Skeletal muscle cell (primary cell): ENCODE measurements around the gene ZNF576.
"Not testable (repeated sequence)": the region's sequence is repeated elsewhere in the genome, so short reads cannot be mapped to it uniquely, and the experiment has no call there.

Experiments
- DNase-seq: peaks from one replicate; pipeline ENCODE4 v3.0.0-alpha.2; 2010; ENCODE audit warnings: low read depth
- H3K4me3 ChIP-seq: 2 replicates; pipeline ENCODE4 v1.5.1; 2011; ENCODE audit warnings: low read depth, mild to moderate bottlenecking, control low read depth, low read length, moderate library complexity

The ZNF576 gene

DNA sequence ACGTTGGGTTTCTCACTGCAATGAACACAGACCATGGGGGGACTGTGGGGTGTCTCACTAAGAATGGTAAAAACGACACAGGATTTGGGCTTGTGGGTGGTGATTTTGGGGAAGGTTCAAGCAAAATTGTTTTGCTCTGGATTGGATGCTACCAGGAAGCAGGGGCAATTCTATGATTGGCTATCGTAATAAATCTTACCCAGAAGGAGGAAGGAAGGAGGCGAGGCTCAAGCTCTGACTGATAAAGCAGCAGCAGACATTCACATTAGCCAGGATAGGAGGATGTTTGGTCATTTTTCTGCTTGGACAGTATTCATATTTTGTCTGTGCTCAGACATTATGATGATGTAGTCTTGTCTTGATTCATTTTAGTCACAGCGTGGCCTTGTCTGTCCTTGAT lies 1.5 kb downstream of the ZNF576 start:
- DNase-seq, result no peak
- H3K4me3 ChIP-seq, result peak overlapping the region; percentile 65

DNA sequence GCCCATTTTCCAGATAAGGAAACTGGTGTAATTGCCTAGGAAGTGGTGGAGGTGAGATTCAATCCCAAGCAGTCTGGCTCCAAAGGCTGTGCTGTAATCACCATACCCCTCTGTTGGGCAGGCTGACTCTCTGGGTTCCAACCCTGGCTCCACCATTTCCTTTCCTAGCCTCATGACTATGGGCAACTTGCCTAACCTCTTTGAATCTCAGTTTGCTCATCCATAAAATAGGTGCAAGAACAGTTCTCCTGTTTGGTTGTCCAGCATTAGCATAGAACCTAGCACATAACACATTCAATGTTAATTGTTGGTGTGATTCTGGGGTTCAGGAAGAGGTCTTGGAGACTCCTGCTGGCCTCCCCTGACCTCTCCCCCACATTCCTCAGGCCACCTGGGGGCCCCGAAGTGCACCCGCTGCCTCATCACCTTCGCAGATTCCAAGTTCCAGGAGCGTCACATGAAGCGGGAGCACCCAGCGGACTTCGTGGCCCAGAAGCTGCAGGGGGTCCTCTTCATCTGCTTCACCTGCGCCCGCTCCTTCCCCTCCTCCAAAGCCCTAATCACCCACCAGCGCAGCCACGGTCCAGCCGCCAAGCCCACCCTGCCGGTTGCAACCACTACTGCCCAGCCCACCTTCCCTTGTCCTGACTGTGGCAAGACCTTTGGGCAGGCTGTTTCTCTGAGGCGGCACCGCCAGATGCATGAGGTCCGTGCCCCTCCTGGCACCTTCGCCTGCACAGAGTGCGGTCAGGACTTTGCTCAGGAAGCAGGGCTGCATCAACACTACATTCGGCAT lies 2.2 kb downstream of the ZNF576 start:
- H3K4me3 ChIP-seq, result no peak overlapping the region
- DNase-seq, result no peak

DNA sequence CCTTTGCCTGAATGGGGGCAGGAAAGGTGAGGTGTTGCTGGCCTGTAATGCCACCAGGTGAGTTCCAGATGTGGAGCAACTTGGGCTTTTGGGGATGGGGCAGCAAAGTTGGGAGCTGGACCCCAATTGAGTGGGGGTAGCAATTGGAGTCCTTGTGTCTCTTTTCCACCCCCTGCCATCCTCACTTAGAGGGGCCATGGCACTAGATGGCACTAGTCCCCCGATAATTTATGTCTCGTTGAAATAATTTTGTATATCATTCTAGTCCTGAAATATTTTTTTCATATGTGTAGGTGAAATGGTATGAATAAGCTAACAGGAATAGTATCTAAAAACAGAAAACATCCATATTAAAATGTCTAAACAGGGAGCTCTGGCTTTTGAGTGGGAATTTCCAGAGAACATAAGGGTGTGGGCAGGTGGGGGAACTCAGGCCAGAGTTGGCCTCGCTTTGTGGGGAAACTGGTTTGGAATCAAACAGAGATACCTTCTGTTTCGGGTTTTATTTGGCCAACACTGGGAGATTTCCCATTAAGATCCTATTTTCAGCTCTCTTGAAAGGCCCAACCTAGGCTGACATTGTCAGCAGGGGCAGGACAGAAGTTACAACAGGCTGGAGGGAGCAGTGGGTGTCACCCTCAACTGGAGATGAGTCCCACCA lies 3.4 kb downstream of the ZNF576 start:
- no peak for DNase-seq
- no peak overlapping the region for H3K4me3 ChIP-seq

DNA sequence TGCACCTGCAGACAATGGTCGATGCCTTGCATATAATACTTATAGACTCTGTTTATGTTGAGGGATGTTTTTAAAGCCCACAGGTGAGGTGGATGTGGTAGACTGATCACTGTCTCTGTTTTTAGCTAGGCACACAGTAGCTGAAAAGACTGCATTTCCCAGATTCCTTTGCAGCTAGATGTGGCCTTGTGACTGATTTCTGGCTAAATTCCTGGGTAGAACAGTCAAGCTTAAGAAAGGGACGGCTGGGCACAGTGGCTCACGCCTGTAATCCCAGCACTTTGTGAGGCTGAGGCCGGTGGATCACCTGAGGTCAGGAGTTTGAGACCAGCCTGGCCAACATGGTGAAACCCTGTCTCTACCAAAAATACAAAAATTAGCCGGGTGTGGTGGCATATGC lies 3.9 kb downstream of the ZNF576 start:
- H3K4me3 ChIP-seq, DNase-seq: not testable (repeated sequence)

DNA sequence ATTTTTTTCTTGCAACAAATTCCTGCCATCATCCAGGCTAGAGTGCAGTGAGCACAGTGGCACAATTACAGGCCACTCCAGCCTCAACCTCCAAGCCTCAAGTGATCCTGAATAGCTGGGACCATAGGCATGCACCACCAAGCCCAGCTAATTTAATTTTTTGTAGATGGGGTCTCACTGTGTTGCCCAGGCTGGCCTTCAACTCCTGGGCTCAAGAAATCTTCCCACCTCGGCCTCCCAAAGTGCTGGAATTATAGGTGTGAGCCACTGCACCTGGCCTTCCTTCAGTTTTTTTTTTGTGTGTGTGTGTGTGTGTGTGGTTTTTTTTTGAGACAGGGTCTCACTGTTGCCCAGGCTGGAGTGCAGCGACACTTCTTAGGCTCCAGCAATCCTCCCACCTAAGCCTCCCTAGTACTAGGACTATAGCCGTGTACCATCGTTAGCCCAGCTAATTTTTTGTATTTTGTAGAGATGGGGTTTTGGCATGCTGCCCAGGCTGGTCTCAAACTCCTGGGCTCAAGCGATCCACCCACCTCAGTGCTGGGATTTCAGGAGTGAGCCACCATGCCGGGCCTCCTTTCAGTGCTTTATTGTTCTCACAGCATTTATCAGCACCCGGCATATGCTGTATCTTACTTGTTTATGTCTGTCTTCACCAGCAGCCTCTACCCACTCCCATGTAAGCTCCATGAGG lies 9.6 kb downstream of the ZNF576 start:
- no peak overlapping the region for H3K4me3 ChIP-seq
- DNase-seq, result no peak

DNA sequence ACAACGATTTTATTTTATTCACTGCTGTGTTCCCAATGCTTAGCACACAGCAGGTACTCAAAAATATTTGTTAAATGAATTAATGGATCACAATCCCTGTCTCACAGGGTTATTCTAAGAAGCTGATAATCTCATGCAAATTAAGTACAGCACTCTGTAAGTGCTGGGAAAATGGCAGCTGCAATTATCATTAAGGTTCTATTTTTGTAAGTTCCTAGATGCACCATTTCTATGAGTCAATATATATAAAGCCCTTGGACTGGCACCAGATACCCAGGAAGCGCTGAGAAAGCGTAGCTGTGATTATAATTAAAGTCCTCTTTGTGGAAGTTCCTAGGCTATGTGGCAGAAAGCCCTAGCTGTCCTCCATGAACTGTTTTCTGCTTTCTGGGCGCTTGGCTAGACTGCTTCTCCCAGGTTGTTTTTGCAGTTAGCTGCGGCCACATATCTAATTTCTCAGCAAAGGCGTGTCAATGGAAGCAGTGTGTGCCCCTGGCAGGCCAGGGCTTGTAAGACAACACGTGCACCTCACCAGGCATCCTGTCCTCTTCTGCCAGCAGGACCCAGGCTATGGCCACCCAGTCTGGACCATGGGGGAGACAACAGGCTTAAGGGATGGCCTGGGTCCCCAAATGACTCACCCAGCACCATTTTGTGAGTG lies 10.3 kb downstream of the ZNF576 start:
- no peak for DNase-seq
- no peak overlapping the region for H3K4me3 ChIP-seq

DNA sequence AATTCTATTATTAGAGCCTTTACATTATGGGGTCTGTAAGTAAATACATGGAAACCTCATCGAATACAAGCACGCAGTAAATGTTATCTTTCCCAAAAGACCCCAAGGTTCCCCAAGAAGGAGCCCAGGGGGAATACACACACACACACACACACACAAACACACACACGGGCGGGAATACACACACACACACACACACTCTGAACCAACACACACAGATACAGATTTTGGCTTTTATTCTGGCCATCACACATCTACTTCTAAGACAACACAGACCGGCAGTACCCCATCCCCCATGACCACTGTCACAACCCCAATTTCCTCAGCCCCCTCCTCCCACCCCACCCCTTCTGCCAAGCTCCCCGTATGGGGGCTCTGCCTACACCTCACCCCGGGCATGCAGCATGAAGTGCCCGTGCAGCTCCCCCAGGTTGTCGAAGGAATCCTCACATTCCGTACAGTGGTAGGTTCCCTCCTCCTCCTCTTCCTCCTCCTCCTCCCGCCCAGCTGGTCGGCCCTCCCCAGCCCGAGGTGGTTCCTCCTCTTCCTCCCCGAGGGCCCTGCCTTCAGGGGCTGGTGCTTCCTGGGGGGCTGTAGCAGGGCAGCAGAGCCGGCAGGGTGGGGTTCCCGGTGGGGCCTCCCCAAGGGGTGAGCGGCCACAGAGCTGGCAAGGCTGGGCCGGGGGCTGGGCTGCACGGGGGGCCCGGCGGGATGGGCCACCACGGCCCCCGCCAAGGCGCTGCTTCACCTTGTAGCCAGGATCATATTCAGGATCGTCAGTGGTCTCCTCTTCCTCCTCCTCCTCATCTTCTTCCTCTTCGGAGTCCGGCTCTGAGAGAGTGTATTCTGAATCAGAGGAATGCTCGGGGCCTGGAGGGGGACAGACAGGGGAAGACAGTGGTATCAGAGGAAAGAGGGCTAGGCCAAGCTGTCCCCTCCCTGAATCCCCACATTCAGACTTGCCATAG lies 11.1 kb downstream of the ZNF576 start:
- no peak overlapping the region for H3K4me3 ChIP-seq

DNA sequence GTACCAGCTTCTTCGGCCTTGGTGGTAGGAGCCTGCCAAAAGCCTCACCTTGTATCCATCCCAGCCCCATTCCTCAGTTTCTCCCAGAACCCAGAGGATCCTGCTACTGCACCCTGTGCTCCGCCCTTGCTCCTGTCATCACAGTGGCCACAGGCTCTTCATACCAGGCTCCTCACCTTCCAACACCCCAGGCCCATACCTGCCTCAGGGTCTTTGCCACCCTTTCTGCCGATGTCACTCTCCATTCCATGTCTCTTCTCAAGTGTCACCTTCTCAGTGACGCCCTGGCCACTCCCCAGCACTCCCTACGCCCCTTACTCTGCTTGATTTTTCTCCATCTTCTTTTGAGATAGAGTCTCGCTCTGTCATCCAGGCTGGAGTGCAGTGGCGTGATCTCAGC lies 13.5 kb downstream of the ZNF576 start:
- DNase-seq, result no peak
- H3K4me3 ChIP-seq, result no peak overlapping the region

More for the DNA sequence above, 11.1 kb downstream of the ZNF576 start:
- no peak for DNase-seq

DNA sequence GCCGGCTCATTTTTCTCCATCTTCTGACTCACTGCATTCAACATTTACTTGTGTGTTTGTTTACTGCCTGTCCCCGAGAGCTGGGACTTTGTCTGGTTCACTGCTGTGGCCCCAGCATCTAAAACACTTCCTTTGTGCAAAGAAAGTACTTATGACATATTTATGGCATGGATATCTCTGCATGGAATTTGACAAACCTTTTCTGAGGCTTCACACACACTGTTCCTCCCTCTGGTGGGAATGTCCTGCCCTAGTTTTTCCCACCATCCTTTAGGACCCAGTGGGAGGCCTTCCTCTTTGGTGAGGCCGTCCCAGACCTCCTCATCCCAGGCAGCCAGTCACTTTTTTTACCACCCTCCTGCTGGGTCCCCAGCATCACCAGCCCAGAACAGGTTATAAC lies 14.1 kb downstream of the ZNF576 start:
- DNase-seq, result no peak
- no peak overlapping the region for H3K4me3 ChIP-seq

DNA sequence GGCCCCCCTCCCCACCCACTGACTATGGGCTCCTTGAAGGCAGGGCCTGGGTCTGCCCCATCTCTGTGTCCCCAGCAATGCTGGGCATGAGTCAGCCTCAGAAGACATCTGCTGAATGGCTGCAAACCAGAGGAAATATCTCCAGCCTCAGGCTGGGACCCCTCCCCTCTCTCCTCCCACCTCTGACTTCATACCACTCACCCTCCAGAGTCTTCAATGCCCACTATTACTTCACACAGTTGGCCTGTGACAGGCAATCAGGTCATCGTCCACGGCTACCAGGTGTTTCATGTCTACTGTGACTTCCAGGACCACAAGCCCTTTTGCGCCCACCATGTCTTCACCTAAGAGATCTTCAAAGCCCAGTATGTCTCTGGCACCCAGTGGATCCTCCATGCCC lies 15.4 kb downstream of the ZNF576 start, which contains the start of gene SRRM5:
Gene SRRM5 (plus strand): TSS at position 301 of the 400 bp plus-strand sequence. CDS start 34 bp downstream, at position 335.
- no peak within 1 kb of the TSS for H3K4me3 ChIP-seq
- no peak for DNase-seq

DNA sequence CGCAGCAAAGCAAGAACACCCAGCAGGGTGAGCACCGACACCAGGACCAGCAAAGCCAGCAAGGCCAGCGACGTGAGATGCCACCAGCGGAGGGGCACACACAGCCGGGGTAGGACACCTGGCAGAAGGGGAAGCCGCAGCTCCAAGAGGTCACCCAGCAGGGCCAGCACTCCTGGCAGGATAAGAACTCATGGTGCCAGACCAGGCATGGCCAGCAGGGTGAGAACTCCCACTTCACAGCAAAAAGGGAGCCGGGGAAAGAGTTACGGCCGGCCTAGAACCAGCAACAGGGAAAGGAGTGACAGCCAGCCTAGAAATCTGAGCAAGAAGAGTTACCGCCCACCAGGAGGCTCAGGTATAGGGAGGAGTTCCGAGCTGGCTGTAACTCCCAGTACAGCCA lies 16.0 kb downstream of the ZNF576 start:
- H3K4me3 ChIP-seq, result no peak overlapping the region
- no peak for DNase-seq

DNA sequence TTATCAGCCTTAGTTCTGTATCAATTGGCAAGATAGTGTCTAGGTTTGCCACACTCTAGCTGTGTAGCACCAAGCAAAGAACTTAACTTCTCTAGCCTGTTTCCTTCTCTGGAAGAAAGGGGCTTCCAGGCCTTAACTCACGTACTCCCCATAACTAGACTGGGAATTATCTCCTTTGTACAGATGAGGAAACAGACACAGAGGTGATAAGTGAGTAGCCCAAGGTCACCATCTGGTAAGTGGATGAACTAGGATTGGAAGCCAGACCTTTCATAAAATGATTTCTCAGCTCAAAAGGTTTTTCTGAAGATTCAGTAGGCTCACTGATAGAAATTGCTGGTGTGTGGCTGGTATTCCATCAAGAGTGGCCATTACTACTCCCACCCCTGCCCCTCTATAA lies 19.9 kb downstream of the ZNF576 start:
- H3K4me3 ChIP-seq, result no peak overlapping the region
- no peak for DNase-seq

DNA sequence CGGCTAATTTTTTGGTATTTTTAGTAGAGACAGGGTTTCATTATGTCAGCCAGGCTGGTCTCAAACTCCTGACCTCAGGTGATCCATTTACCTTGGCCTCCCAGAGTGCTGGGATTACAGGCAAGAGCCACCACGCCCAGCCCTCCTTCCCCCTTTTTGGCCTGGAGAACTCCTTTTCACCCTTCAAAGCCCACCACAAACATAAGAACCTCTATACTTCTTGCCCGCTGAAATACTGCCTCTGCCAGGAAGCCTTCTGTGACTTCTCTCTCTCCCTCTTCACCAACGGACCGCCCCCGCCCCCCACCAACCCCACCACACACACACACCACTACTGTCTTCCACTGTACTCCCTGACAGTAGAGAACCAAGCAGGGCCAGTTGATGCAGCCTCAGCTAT lies 20.6 kb downstream of the ZNF576 start:
- DNase-seq, result no peak
- no peak overlapping the region for H3K4me3 ChIP-seq

DNA sequence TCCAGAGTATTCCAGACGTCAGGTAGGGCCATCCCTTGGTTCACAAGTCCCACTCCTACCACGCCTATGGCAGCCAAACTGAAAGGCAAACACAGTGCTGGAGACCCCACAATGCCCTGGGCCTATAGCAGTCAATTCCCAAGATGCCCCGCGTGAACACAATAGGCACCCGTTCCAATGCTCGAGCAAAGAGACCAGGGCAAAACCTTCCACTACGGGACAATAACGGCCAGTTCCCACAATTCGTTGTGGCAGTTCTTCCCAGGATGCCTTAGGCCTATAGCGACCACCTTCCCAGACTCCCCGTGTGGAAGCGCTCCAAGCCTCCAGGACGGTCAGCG lies 22.5 kb downstream of the ZNF576 start:
- no peak for DNase-seq
- H3K4me3 ChIP-seq, result peak overlapping the region; percentile 71

DNA sequence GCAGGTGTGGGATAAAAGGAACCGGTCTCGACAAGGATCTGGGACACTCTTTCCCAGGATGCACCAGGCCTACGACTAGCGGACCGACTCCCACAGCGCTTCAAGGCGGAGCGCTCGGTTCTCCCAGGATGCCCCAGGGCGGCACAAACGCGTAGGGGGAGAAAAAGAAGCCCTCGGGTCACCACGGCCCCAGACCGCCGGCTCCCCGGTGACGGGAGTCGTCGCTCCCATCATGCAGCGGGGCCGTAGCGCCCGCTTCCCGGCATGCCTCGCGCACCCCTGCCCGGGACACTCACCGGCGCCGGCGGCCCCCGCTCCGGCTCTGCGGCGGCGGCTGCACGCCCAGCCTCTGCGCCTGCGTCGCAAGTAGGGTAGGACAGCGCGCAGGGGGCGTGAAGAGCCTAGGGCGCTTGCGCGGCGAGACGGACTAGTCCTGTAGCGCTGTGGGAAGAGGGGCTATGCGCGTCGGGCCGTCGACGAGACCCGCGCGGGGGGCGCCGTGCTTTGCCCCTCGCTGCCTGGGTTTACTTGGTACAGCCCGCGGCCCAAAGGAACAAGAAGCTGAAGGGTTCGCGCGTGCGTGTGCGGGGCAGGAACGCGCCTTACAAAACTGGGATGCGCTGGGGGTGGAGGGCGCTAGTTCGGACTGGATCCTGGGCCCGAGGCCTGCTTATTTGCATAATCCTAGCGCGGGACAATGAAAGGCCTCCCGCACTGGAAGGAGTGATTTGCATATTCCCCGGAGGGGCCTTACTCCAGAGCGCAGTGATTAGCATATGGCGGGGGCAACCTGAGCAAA lies 23.1 kb downstream of the ZNF576 start, which contains the start of gene ZNF428:
Gene ZNF428 (minus strand): TSS at position 368 of the 799 bp plus-strand sequence. CDS start 5,325 bp downstream, outside the sequence.
- DNase-seq, result peak; percentile 70
- peak within 1 kb of the TSS; percentile 71 for H3K4me3 ChIP-seq

DNA sequence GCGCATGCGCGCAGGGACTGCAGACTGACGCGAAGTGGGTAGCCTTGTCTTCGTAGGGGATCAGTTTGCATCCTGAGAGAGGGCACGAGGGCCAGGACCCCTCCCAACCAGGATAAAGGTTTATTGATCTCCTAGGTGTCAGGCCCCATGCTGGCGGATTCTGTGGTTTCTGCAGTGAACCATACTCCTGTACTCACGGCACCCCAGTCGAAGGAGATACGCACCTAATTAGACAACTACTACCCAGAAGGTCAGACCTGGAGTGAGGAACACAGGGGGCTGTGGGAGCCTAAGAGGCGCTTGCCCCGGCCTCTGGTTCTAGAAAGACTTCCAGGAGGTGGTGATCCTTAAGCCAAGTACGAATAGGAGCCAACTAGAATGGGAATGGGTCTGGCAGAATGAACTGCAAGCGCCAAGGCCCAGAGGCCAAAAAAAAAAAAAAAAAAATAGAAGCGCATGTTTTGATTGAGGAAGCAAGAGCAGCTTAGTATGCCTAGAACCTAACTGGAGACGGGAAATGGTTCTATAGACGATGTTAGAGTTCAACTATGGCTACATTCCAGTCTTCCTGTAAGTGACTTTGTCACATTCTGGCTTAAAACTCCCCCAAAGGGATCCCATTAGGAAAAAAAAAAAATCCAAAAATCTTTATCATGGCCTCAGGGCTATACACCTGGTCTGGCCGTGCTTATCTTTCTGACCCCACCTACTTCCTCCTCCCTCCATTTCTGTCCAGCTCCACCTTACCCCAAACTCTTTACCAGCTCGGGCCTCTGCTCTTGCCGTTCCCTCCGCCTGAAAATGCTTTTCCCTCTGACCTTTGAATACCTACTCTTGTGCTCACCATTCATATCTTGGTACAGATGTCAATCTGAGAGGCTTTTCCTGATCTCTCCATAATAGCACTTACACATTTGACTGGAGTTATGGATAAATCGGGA lies 23.9 kb downstream of the ZNF576 start:
- DNase-seq, result no peak
- peak overlapping the region; percentile 71 for H3K4me3 ChIP-seq

DNA sequence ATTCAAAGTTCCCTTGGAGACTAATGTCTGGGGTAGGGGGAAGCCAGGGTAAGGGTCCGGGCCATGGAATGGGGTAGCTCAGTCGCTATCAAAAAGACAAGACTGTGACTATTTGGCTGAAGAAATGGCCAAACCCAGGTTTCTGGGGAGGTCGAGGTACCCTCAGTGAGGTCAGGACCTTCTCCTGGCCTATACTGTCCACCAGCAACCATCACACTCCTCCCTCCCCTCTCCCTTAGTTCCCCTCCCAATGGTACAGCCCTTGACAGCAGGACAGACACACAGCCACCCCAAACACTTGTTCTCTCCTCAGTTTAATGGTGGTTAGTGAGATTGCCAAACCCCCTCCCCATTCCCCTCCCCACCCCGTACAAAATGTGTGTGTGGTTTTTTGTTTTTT lies 25.7 kb downstream of the ZNF576 start:
- no peak for DNase-seq
- H3K4me3 ChIP-seq, result no peak overlapping the region
